ENCODE measurements around the gene GRK5.

Gene GRK5

GRCh38 chr10:119396008-119396708 lies 188.8 kb downstream of the GRK5 start:
- no peaks in the 10 kb centered on the region; the same call in 1 of the 2 replicates for H3K36me3 ChIP-seq (ENCODE audit: insufficient read depth, low read length)
- H3K4me3 ChIP-seq, result no peak overlapping the region
- no peaks in the 10 kb centered on the region for H3K9me3 ChIP-seq (ENCODE audit: low read depth, low read length)
- H3K27ac ChIP-seq, result no peak overlapping the region
- TF ChIP-seq FOXP2 (optimal IDR thresholded peaks at IDR 0.05; ENCODE audit: control extremely low read depth, extremely low read length, insufficient read depth) (no peak), POLR2AphosphoS5 (IDR thresholded peaks at IDR 0.05; ENCODE audit: borderline replicate concordance, low read depth, low read length) (no peak), EZH2 (IDR thresholded peaks at IDR 0.05) (no peak)
- no peak overlapping the region for H3K9ac ChIP-seq (ENCODE audit: insufficient read length)
- DNase-seq (ENCODE audit: low read depth, low spot score), result no peak

GRCh38 chr10:119396709-119397071 lies 189.3 kb downstream of the GRK5 start:
- H3K36me3 ChIP-seq (ENCODE audit: insufficient read depth, low read length), result no peaks in the 10 kb centered on the region; the same call in 1 of the 2 replicates
- no peaks in the 10 kb centered on the region for H3K9me3 ChIP-seq (ENCODE audit: low read depth, low read length)
- DNase-seq (ENCODE audit: low read depth, low spot score), result no peak
- TF ChIP-seq POLR2AphosphoS5 (IDR thresholded peaks at IDR 0.05; ENCODE audit: borderline replicate concordance, low read depth, low read length), result no peak
- no peak for TF ChIP-seq EZH2 (IDR thresholded peaks at IDR 0.05)
- no peak for TF ChIP-seq FOXP2 (optimal IDR thresholded peaks at IDR 0.05; ENCODE audit: control extremely low read depth, extremely low read length, insufficient read depth)
- no peak overlapping the region for H3K9ac ChIP-seq (ENCODE audit: insufficient read length)
- no peak overlapping the region for H3K4me3 ChIP-seq
- H3K27ac ChIP-seq, result no peak overlapping the region

- DNase-seq (ENCODE audit: low read depth, low spot score), result no peak
- TF ChIP-seq EZH2 (IDR thresholded peaks at IDR 0.05), result no peak
- TF ChIP-seq POLR2AphosphoS5 (IDR thresholded peaks at IDR 0.05; ENCODE audit: borderline replicate concordance, low read depth, low read length), result no peak
- TF ChIP-seq FOXP2 (optimal IDR thresholded peaks at IDR 0.05; ENCODE audit: control extremely low read depth, extremely low read length, insufficient read depth), result no peak
- H3K36me3 ChIP-seq (ENCODE audit: insufficient read depth, low read length), result no peaks in the 10 kb centered on the region; the same call in 1 of the 2 replicates
Observed at GRCh38 chr10:119397416-119397815, 190.0 kb downstream of the GRK5 start.

GRCh38 chr10:119398996-119399395 lies 191.6 kb downstream of the GRK5 start:
- no peak for TF ChIP-seq POLR2AphosphoS5 (IDR thresholded peaks at IDR 0.05; ENCODE audit: borderline replicate concordance, low read depth, low read length)
- TF ChIP-seq FOXP2 (optimal IDR thresholded peaks at IDR 0.05; ENCODE audit: control extremely low read depth, extremely low read length, insufficient read depth), result no peak
- no peak for TF ChIP-seq EZH2 (IDR thresholded peaks at IDR 0.05)
- no peak overlapping the region for H3K4me3 ChIP-seq
- H3K9ac ChIP-seq (ENCODE audit: insufficient read length), result no peak overlapping the region
- DNase-seq (ENCODE audit: low read depth, low spot score), result no peak
- no peak overlapping the region for H3K27ac ChIP-seq
- no peaks in the 10 kb centered on the region for H3K9me3 ChIP-seq (ENCODE audit: low read depth, low read length)
- no peaks in the 10 kb centered on the region; the same call in 1 of the 2 replicates for H3K36me3 ChIP-seq (ENCODE audit: insufficient read depth, low read length)

More at GRCh38 chr10:119397416-119397815, 190.0 kb downstream of the GRK5 start:
- Histone ChIP-seq H3K27ac (no peak overlapping the region), H3K9ac (ENCODE audit: insufficient read length) (no peak overlapping the region), H3K4me3 (no peak overlapping the region), H3K9me3 (ENCODE audit: low read depth, low read length) (no peaks in the 10 kb centered on the region)

- H3K9ac ChIP-seq (ENCODE audit: insufficient read length), result no peak overlapping the region
- DNase-seq (ENCODE audit: low read depth, low spot score), result no peak
- H3K4me3 ChIP-seq, result no peak overlapping the region
- TF ChIP-seq FOXP2 (optimal IDR thresholded peaks at IDR 0.05; ENCODE audit: control extremely low read depth, extremely low read length, insufficient read depth) (no peak), POLR2AphosphoS5 (IDR thresholded peaks at IDR 0.05; ENCODE audit: borderline replicate concordance, low read depth, low read length) (no peak), EZH2 (IDR thresholded peaks at IDR 0.05) (no peak)
- H3K27ac ChIP-seq, result no peak overlapping the region
- no peaks in the 10 kb centered on the region; the same call in 1 of the 2 replicates for H3K36me3 ChIP-seq (ENCODE audit: insufficient read depth, low read length)
- no peaks in the 10 kb centered on the region for H3K9me3 ChIP-seq (ENCODE audit: low read depth, low read length)
Observed at GRCh38 chr10:119399466-119399865, 192.1 kb downstream of the GRK5 start.

GRCh38 chr10:119401671-119402395 lies 194.5 kb downstream of the GRK5 start:
- TF ChIP-seq FOXP2 (optimal IDR thresholded peaks at IDR 0.05; ENCODE audit: control extremely low read depth, extremely low read length, insufficient read depth), result no peak
- no peak overlapping the region for H3K9ac ChIP-seq (ENCODE audit: insufficient read length)
- no peak for DNase-seq (ENCODE audit: low read depth, low spot score)
- no peaks in the 10 kb centered on the region; the same call in 1 of the 2 replicates for H3K36me3 ChIP-seq (ENCODE audit: insufficient read depth, low read length)
- no peaks in the 10 kb centered on the region for H3K9me3 ChIP-seq (ENCODE audit: low read depth, low read length)
- no peak overlapping the region for H3K27ac ChIP-seq
- no peak overlapping the region for H3K4me3 ChIP-seq

- DNase-seq (ENCODE audit: low read depth, low spot score), result no peak
- TF ChIP-seq POLR2AphosphoS5 (IDR thresholded peaks at IDR 0.05; ENCODE audit: borderline replicate concordance, low read depth, low read length) (no peak), FOXP2 (optimal IDR thresholded peaks at IDR 0.05; ENCODE audit: control extremely low read depth, extremely low read length, insufficient read depth) (no peak), EZH2 (IDR thresholded peaks at IDR 0.05) (no peak)
Observed at GRCh38 chr10:119403921-119404320, 196.6 kb downstream of the GRK5 start.

GRCh38 chr10:119404719-119405519 lies 197.5 kb downstream of the GRK5 start:
- H3K9me3 ChIP-seq (ENCODE audit: low read depth, low read length), result no peaks in the 10 kb centered on the region
- H3K27ac ChIP-seq, result no peak overlapping the region
- no peaks in the 10 kb centered on the region for H3K36me3 ChIP-seq (ENCODE audit: insufficient read depth, low read length)
- DNase-seq (ENCODE audit: low read depth, low spot score), result no peak
- H3K9ac ChIP-seq (ENCODE audit: insufficient read length), result no peak overlapping the region
- H3K4me3 ChIP-seq, result no peak overlapping the region
- TF ChIP-seq FOXP2 (optimal IDR thresholded peaks at IDR 0.05; ENCODE audit: control extremely low read depth, extremely low read length, insufficient read depth) (no peak), POLR2AphosphoS5 (IDR thresholded peaks at IDR 0.05; ENCODE audit: borderline replicate concordance, low read depth, low read length) (no peak), EZH2 (IDR thresholded peaks at IDR 0.05) (no peak)

More at GRCh38 chr10:119403921-119404320, 196.6 kb downstream of the GRK5 start:
- no peak overlapping the region for H3K27ac ChIP-seq
- no peak overlapping the region for H3K9ac ChIP-seq (ENCODE audit: insufficient read length)
- H3K36me3 ChIP-seq (ENCODE audit: insufficient read depth, low read length), result no peaks in the 10 kb centered on the region; the same call in 1 of the 2 replicates
- no peak overlapping the region for H3K4me3 ChIP-seq
- H3K9me3 ChIP-seq (ENCODE audit: low read depth, low read length), result no peaks in the 10 kb centered on the region
